Activated naive CD8-positive, alpha-beta T cell treated with anti-CD3 and anti-CD28 coated beads for 36 hours (primary cell): Measurements from ENCODE around the gene TNFRSF8. TPM values are rescaled to one million over a fixed set of nuclear protein-coding genes. Genes with fewer than 3 reads are reported as not detected.

Experiments
- DNase-seq: peaks from one replicate; pipeline ENCODE4 v3.0.0; 2021
- H3K27ac Mint-ChIP-seq: one replicate; pipeline ENCODE4 v1.8.0; 2022; ENCODE audit warnings: mild to moderate bottlenecking, moderate library complexity, mixed read lengths
- H3K27me3 Mint-ChIP-seq: one replicate; pipeline ENCODE4 v1.8.0; 2022; ENCODE audit warnings: mild to moderate bottlenecking, mixed read lengths
- H3K36me3 Mint-ChIP-seq: one replicate; pipeline ENCODE4 v1.8.0; 2021; ENCODE audit warnings: mild to moderate bottlenecking, mixed read lengths
- H3K4me1 Mint-ChIP-seq: one replicate; pipeline ENCODE4 v1.8.0; 2021; ENCODE audit warnings: mixed read lengths
- H3K4me3 Mint-ChIP-seq: one replicate; pipeline ENCODE4 v1.8.0; 2022; ENCODE audit warnings: mild to moderate bottlenecking, moderate library complexity, mixed read lengths
- H3K9me3 Mint-ChIP-seq: one replicate; pipeline ENCODE4 v1.8.0; 2022; ENCODE audit warnings: mixed read lengths
- total RNA-seq, 2 experiments: library from RNA; stranded (reverse); gene quantifications; one replicate each; pipeline ENCODE4 v1.2.3, GENCODE V29; 2021

Gene TNFRSF8
- total RNA-seq, 2 experiments from 2014 or later, result 1.9 to 2.6 TPM

GRCh38 chr1:12188115-12188514, 125.0 kb downstream of the TNFRSF8 start:
- Mint-ChIP-seq H3K4me1 (peaks cover 29% of the 10 kb centered on the region), H3K27ac (no peak overlapping the region)

DNA sequence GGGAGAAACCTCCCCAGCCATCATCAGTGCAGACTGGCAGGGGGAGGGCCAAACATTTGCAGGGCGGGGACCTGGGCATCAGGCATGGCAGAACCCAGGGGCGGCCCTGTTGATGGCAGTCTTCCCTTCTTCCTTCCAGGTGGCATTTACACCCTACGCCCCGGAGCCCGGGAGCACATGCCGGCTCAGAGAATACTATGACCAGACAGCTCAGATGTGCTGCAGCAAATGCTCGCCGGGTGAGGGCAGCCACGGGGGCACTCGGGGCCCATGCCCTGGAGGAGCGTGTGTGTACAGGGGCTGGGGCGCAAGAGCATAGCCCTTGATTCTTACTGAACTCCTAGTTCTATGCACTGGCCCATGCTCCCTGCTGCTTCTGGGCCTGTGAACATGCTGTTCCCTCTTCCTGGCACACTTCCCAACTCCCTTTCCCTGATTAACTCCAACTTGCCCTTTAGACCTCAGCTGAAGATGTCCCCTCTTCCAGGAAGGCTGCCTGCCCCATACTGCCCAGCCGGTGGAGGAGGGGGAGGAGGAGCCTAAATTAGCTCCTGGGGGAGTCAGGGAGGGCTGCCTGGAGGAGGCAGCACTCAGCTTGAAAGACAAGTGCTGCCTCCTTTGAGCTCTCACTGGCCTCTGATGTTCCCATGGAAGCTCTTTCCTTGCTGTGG, 125.7 kb downstream of the TNFRSF8 start:
- no peak for DNase-seq
- H3K4me3 Mint-ChIP-seq, result no peak overlapping the region
- peaks cover 23% of the 10 kb centered on the region for H3K4me1 Mint-ChIP-seq
- H3K9me3 Mint-ChIP-seq, result no peaks in the 10 kb centered on the region
- peaks cover 23% of the 10 kb centered on the region for H3K36me3 Mint-ChIP-seq
- no peak overlapping the region for H3K27ac Mint-ChIP-seq
- H3K27me3 Mint-ChIP-seq, result no peaks in the 10 kb centered on the region

More at GRCh38 chr1:12188115-12188514, 125.0 kb downstream of the TNFRSF8 start:
- DNase-seq, result no peak
- Mint-ChIP-seq H3K4me3 (no peak overlapping the region), H3K27me3 (no peaks in the 10 kb centered on the region), H3K36me3 (peaks cover 22% of the 10 kb centered on the region), H3K9me3 (no peaks in the 10 kb centered on the region)

GRCh38 chr1:12189328-12189682, 126.2 kb downstream of the TNFRSF8 start:
- no peak overlapping the region for H3K27ac Mint-ChIP-seq
- DNase-seq, result no peak
- H3K9me3 Mint-ChIP-seq, result no peaks in the 10 kb centered on the region
- no peak overlapping the region for H3K4me3 Mint-ChIP-seq
- no peaks in the 10 kb centered on the region for H3K27me3 Mint-ChIP-seq
- peaks cover 28% of the 10 kb centered on the region for H3K36me3 Mint-ChIP-seq
- H3K4me1 Mint-ChIP-seq, result peaks cover 20% of the 10 kb centered on the region

GRCh38 chr1:12191242-12192032, 128.3 kb downstream of the TNFRSF8 start:
- no peak overlapping the region for H3K4me3 Mint-ChIP-seq
- H3K9me3 Mint-ChIP-seq, result no peaks in the 10 kb centered on the region
- H3K27ac Mint-ChIP-seq, result no peak overlapping the region
- no peaks in the 10 kb centered on the region for H3K27me3 Mint-ChIP-seq
- DNase-seq, result no peak
- peaks cover 35% of the 10 kb centered on the region for H3K36me3 Mint-ChIP-seq
- peaks cover 17% of the 10 kb centered on the region for H3K4me1 Mint-ChIP-seq

Other genes with a start within 250 kb of the TNFRSF8 start
- gene NPPA, start 215.5 kb upstream of the TNFRSF8 start, total RNA-seq, result not detected
- gene NPPB, start 204.4 kb upstream of the TNFRSF8 start, total RNA-seq, result not detected
- 10 to 100 TPM; 27.5 to 30.1 TPM for gene KIAA2013, start 136.9 kb upstream of the TNFRSF8 start, total RNA-seq
- 10 to 100 TPM; 21.9 to 22.5 TPM for gene PLOD1, start 128.6 kb upstream of the TNFRSF8 start, total RNA-seq
- gene MFN2, start 82.9 kb upstream of the TNFRSF8 start, total RNA-seq, result 10 to 100 TPM; 78.1 to 84.2 TPM
- gene MIIP, start 43.8 kb upstream of the TNFRSF8 start, total RNA-seq, result 10 to 100 TPM; 21.0 to 22.2 TPM
- 100 to 1,000 TPM; 187 to 193 TPM for gene TNFRSF1B, start 103.7 kb downstream of the TNFRSF8 start, total RNA-seq
- 10 to 100 TPM; 27.7 to 29.1 TPM for gene VPS13D, start 166.7 kb downstream of the TNFRSF8 start, total RNA-seq